PC-3 (cell line): ENCODE results near the gene CDH4. TPM values are rescaled to one million over a fixed set of nuclear protein-coding genes. Genes with fewer than 3 reads are reported as not detected.

ENCODE experiments used
- ATAC-seq: fragments of 200-7000 bp; cut with Tn5 transposase; 2 replicates; pipeline ENCODE4 v1.9.1; 2020; ENCODE audit warnings: mild to moderate bottlenecking, moderate library complexity
- BruUV-seq: library from RNA; stranded (reverse); fragments of 400-500 nt; replicated peaks from 2 replicates; lab custom pipeline; 2021; lab: Mats Ljungman, UMichigan
- CTCF ChIA-PET: fragments of 300-600 bp; sonication (Branson Sonifier 250); formaldehyde crosslinking; loops from one replicate; lab custom pipeline; 2022; ENCODE audit warnings: antibody characterized with exemption; lab: Charles Lee
- POLR2A ChIA-PET: fragments of 300-600 bp; sonication (Branson Sonifier 250); formaldehyde crosslinking; loops from one replicate; lab custom pipeline; 2022; ENCODE audit warnings: antibody characterized with exemption; ENCODE audit not compliant: unreplicated experiment; lab: Charles Lee
- DNase-seq: peaks from one replicate; pipeline ENCODE4 v3.0.0-alpha.2; 2015
- H2AFZ ChIP-seq: fragments of 300-600 bp; sonication (generic); 2 replicates; pipeline ENCODE4 v1.6.0; 2016; ENCODE audit warnings: antibody characterized with exemption, low read length
- H3F3A ChIP-seq: fragments of 300-600 bp; sonication (generic); one replicate; pipeline ENCODE4 v1.6.0; 2017; ENCODE audit warnings: antibody characterized with exemption, low read length, control low read depth, mild to moderate bottlenecking; ENCODE audit not compliant: unreplicated experiment
- H3K27ac ChIP-seq: fragments of 300-600 bp; sonication (generic); 2 replicates; pipeline ENCODE4 v1.5.1; 2016; ENCODE audit warnings: mild to moderate bottlenecking, low read length
- H3K27me3 ChIP-seq: fragments of 300-600 bp; sonication (generic); 2 replicates; pipeline ENCODE4 v1.6.1; 2016; ENCODE audit warnings: low read length, mixed read lengths
- H3K36me3 ChIP-seq: fragments of 300-600 bp; sonication (generic); 2 replicates; pipeline ENCODE4 v1.6.1; 2016; ENCODE audit warnings: low read depth, mixed run types, low read length, mixed read lengths
- H3K4me1 ChIP-seq: fragments of 300-600 bp; sonication (generic); 2 replicates; pipeline ENCODE4 v1.5.1; 2016; ENCODE audit warnings: low read length; ENCODE audit not compliant: insufficient read depth
- H3K4me2 ChIP-seq: fragments of 300-600 bp; sonication (generic); 2 replicates; pipeline ENCODE4 v1.6.0; 2016; ENCODE audit warnings: low read length
- H3K4me3 ChIP-seq: fragments of 300-600 bp; sonication (generic); 2 replicates; pipeline ENCODE4 v1.5.1; 2016; ENCODE audit warnings: mild to moderate bottlenecking, low read length, mixed read lengths
- H3K79me2 ChIP-seq: fragments of 300-600 bp; sonication (generic); 2 replicates; pipeline ENCODE4 v1.6.1; 2017; ENCODE audit warnings: low read length, mixed read lengths
- H3K9ac ChIP-seq: fragments of 300-600 bp; sonication (generic); 2 replicates; pipeline ENCODE4 v1.6.0; 2016; ENCODE audit warnings: mild to moderate bottlenecking, low read length
- H3K9me2 ChIP-seq: fragments of 300-600 bp; sonication (generic); replicated peaks from 2 replicates; pipeline ENCODE4 v1.6.1; 2016; ENCODE audit warnings: mixed run types, low read length, mixed read lengths
- H3K9me3 ChIP-seq: fragments of 300-600 bp; sonication (generic); 2 replicates; pipeline ENCODE4 v1.6.1; 2016; ENCODE audit warnings: low read length, mixed read lengths
- H4K20me1 ChIP-seq: fragments of 300-600 bp; sonication (generic); 2 replicates; pipeline ENCODE4 v1.6.1; 2016; ENCODE audit warnings: low read length, mixed read lengths
- EZH2 ChIP-seq: fragments of 300-600 bp; sonication (generic); IDR thresholded peaks from one replicate; pipeline ENCODE4 v1.6.1; 2017; ENCODE audit warnings: antibody characterized with exemption, mild to moderate bottlenecking, low read length; ENCODE audit not compliant: unreplicated experiment
- EZH2phosphoT487 ChIP-seq: fragments of 300-600 bp; sonication (generic); IDR thresholded peaks from 2 replicates; pipeline ENCODE4 v1.6.1; 2018; ENCODE audit warnings: mild to moderate bottlenecking, antibody characterized with exemption, low read length, borderline replicate concordance
- intact Hi-C: fragments of 100-400 bp; cut with micrococcal nuclease; formaldehyde crosslinking; loops from 2 replicates; pipeline ENCODE4 v1.9.0; 2023
- total RNA-seq: library from RNA; depleted of rRNA; stranded (reverse); fragments of >200 nt; gene quantifications from 2 replicates; pipeline ENCODE4 v1.2.3, GENCODE V29; 2014
- TF ChIP-seq, protein P1 (sequence below): fragments of 300-600 bp; sonication (generic); conservative IDR thresholded peaks from 2 replicates; pipeline ENCODE4 v1.5.1; 2017; ENCODE audit warnings: antibody characterized with exemption, low read depth, mild to moderate bottlenecking, low read length

CDH4 gene
- total RNA-seq, 1 experiment from 2014 or later, result not detected

GRCh38 chr20:61861054-61861841 is 609.2 kb downstream of the CDH4 start:
- Histone ChIP-seq H3K9ac (no peak overlapping the region), H3K9me2 (no peaks in the 10 kb centered on the region), H3K9me3 (no peaks in the 10 kb centered on the region), H3F3A (no peaks in the 10 kb centered on the region), H3K36me3 (no peaks in the 10 kb centered on the region), H2AFZ (no peak overlapping the region), H3K4me2 (no peak overlapping the region), H3K27me3 (peaks cover 72% of the 10 kb centered on the region), H3K79me2 (no peaks in the 10 kb centered on the region), H3K4me3 (no peak overlapping the region), H3K4me1 (no peaks in the 10 kb centered on the region), H3K27ac (no peak overlapping the region), H4K20me1 (no peaks in the 10 kb centered on the region)
- POLR2A ChIA-PET, result no interaction called here
- no peak for TF ChIP-seq EZH2phosphoT487
- TF ChIP-seq, protein P1, sequence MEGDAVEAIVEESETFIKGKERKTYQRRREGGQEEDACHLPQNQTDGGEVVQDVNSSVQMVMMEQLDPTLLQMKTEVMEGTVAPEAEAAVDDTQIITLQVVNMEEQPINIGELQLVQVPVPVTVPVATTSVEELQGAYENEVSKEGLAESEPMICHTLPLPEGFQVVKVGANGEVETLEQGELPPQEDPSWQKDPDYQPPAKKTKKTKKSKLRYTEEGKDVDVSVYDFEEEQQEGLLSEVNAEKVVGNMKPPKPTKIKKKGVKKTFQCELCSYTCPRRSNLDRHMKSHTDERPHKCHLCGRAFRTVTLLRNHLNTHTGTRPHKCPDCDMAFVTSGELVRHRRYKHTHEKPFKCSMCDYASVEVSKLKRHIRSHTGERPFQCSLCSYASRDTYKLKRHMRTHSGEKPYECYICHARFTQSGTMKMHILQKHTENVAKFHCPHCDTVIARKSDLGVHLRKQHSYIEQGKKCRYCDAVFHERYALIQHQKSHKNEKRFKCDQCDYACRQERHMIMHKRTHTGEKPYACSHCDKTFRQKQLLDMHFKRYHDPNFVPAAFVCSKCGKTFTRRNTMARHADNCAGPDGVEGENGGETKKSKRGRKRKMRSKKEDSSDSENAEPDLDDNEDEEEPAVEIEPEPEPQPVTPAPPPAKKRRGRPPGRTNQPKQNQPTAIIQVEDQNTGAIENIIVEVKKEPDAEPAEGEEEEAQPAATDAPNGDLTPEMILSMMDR, result no peak
- no peak for TF ChIP-seq EZH2
- CTCF ChIA-PET, result no interaction called here
- ATAC-seq, result no peak
- DNase-seq, result no peak
- intact Hi-C loops, result no loop called here
- BruUV-seq, result no TSS peak

DNA sequence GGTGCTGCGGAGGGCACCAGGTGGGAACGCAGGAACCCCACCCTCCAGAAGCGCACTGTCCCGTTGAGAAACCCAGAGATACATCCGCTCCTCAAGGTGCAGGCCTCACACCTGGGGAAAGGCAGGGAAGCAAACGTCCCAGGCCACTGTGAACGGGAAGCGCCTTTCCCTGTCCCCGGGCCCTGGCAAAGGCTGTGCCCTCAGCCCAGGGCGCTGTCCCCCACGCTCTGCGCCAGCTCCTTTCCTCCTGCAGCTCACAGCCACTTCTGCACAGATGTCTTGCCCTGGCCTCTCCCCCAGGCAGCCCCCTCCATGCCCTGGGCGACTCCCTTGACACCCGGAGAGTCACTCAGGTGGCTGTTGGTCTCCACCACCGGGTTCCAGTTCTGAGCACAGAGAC is 609.8 kb downstream of the CDH4 start:
- no TSS peak for BruUV-seq
- ATAC-seq, result no peak
- Histone ChIP-seq H3K4me2 (no peak overlapping the region), H3K27me3 (peaks cover 78% of the 10 kb centered on the region), H4K20me1 (no peaks in the 10 kb centered on the region), H3K9me2 (no peaks in the 10 kb centered on the region), H2AFZ (no peak overlapping the region), H3F3A (no peaks in the 10 kb centered on the region), H3K36me3 (no peaks in the 10 kb centered on the region), H3K27ac (no peak overlapping the region), H3K79me2 (no peaks in the 10 kb centered on the region), H3K9me3 (no peaks in the 10 kb centered on the region), H3K9ac (no peak overlapping the region), H3K4me1 (no peaks in the 10 kb centered on the region), H3K4me3 (no peak overlapping the region)
- no peak for TF ChIP-seq EZH2phosphoT487
- no peak for TF ChIP-seq EZH2
- TF ChIP-seq, protein P1, result no peak
- ChIA-PET CTCF (no interaction called here), POLR2A (no interaction called here)
- DNase-seq, result no peak
- intact Hi-C loops, result no loop called here

DNA sequence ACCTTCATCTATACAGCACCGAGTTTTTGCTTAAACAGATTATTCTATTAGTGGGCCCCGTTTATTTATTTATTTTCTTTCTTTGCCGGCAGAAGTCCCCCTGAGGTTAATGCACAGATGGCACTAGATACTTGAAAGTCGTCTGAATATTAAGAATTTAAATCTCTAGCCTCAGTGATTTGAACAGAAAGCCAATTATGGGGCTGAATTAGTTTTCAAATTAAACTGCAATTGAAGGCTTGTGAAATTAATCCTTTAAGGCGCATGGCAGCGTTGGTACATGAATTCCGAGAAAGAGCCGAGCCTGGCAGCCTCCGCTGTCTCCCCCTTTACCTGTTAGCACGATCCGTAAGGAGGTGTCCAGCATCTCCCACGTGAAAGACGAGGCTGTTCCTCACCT is 610.8 kb downstream of the CDH4 start:
- H3K4me1 ChIP-seq, result no peaks in the 10 kb centered on the region
- no peak overlapping the region for H3K4me3 ChIP-seq
- H3K27ac ChIP-seq, result no peak overlapping the region
- H3F3A ChIP-seq, result no peaks in the 10 kb centered on the region
- no peak overlapping the region for H3K4me2 ChIP-seq
- no peaks in the 10 kb centered on the region for H3K36me3 ChIP-seq
- intact Hi-C loops, result no loop called here
- BruUV-seq, result no TSS peak
- TF ChIP-seq EZH2, result no peak
- TF ChIP-seq, protein P1, result no peak
- no peak for TF ChIP-seq EZH2phosphoT487
- H3K9ac ChIP-seq, result no peak overlapping the region
- POLR2A ChIA-PET, result no interaction called here
- DNase-seq (no peak), ATAC-seq (no peak)
- H3K27me3 ChIP-seq, result peaks cover 88% of the 10 kb centered on the region
- no peaks in the 10 kb centered on the region for H4K20me1 ChIP-seq
- CTCF ChIA-PET, result no interaction called here
- H3K9me3 ChIP-seq, result no peaks in the 10 kb centered on the region
- H2AFZ ChIP-seq, result no peak overlapping the region
- no peaks in the 10 kb centered on the region for H3K9me2 ChIP-seq
- no peaks in the 10 kb centered on the region for H3K79me2 ChIP-seq
